GM08714 (cell line): ENCODE data around the gene RTEL1.
"Not testable (repeated sequence)": the region's sequence is repeated elsewhere in the genome, so short reads cannot be mapped to it uniquely, and the experiment has no call there.

Source experiments
- H3K4me3 ChIP-seq: fragments of 200-500 bp; sonication (Bioruptor generic); 2 replicates; pipeline ENCODE4 v1.5.1; 2014; ENCODE audit warnings: mild to moderate bottlenecking, low read length, inconsistent platforms
- ZNF274 ChIP-seq: IDR thresholded peaks from 2 replicates; pipeline ENCODE4 v1.6.1; 2012; ENCODE audit warnings: mild to moderate bottlenecking, low read depth, low read length

The RTEL1 gene, protein sequence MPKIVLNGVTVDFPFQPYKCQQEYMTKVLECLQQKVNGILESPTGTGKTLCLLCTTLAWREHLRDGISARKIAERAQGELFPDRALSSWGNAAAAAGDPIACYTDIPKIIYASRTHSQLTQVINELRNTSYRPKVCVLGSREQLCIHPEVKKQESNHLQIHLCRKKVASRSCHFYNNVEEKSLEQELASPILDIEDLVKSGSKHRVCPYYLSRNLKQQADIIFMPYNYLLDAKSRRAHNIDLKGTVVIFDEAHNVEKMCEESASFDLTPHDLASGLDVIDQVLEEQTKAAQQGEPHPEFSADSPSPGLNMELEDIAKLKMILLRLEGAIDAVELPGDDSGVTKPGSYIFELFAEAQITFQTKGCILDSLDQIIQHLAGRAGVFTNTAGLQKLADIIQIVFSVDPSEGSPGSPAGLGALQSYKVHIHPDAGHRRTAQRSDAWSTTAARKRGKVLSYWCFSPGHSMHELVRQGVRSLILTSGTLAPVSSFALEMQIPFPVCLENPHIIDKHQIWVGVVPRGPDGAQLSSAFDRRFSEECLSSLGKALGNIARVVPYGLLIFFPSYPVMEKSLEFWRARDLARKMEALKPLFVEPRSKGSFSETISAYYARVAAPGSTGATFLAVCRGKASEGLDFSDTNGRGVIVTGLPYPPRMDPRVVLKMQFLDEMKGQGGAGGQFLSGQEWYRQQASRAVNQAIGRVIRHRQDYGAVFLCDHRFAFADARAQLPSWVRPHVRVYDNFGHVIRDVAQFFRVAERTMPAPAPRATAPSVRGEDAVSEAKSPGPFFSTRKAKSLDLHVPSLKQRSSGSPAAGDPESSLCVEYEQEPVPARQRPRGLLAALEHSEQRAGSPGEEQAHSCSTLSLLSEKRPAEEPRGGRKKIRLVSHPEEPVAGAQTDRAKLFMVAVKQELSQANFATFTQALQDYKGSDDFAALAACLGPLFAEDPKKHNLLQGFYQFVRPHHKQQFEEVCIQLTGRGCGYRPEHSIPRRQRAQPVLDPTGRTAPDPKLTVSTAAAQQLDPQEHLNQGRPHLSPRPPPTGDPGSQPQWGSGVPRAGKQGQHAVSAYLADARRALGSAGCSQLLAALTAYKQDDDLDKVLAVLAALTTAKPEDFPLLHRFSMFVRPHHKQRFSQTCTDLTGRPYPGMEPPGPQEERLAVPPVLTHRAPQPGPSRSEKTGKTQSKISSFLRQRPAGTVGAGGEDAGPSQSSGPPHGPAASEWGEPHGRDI (N-terminal part only)

GRCh38 chr20:63657937-63658748 is at the start of gene RTEL1:
Gene RTEL1, plus strand, starts transcription at chr20:63658312. Its CDS starts 1,091 bp downstream, at chr20:63659403.
- no peak for TF ChIP-seq ZNF274
- H3K4me3 ChIP-seq = peak within 1 kb of the TSS; percentile 82

DNA sequence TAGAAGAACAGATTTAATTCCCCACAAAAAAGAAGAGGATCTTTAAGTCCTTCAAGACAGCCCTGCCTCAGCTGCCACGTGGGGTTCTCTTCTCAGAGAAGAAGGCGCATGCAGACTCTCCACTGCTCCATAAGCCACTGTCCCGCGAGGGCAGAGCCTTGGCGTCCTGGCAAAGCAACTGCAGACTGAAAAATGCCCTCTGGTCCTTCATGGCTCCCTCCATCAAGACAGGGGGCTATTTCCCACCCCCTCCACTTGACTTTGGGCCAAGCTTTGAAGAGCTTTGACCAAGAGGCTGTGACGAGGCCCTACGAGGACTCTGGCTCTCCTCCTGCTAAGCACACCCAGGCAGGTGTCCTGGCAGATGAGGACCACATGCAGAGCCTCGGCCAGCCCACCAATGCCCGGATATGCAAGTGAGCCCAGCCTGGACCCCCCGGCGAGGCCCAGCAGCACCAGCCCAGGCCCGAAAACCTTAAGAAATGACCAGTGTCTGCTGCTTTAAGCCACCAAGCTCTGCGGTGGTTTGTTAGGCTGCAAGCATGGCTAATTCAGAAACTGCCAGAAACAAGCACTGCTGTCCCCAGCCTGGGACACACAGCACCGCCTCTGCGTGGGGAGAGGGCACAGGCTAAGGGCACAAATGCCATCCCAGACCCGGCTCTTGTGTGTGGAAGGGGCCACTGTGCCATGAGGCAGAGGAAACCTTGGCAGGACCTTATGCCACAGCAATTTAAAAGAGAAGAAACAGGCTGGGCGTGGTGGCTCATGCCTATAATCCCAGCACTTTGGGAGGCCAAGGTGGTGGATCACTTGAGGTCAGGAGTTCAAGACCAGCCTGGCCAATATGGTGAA is 47.3 kb upstream of the RTEL1 start:
- no peak for TF ChIP-seq ZNF274
- no peak overlapping the region for H3K4me3 ChIP-seq

DNA sequence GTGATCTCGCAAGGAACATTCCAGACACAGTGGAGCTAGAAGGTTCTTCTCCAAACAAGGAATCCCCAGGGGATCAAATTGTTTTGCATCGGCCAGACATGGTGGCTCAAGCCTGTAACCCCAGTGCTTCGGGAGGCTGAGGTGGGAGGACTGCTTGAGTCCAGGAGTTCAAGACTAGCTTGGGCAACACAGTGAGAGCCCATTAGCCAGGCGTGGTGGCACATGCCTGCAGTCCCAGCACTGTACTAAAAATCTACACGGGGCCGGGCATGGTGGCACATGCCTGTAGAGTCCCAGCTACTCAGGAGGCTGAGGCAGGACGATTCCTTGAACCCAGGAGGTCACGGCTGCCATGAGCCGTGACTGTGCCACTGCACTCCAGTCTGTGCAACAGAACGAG is 46.5 kb upstream of the RTEL1 start:
- TF ChIP-seq ZNF274 = no peak
- no peak overlapping the region for H3K4me3 ChIP-seq

DNA sequence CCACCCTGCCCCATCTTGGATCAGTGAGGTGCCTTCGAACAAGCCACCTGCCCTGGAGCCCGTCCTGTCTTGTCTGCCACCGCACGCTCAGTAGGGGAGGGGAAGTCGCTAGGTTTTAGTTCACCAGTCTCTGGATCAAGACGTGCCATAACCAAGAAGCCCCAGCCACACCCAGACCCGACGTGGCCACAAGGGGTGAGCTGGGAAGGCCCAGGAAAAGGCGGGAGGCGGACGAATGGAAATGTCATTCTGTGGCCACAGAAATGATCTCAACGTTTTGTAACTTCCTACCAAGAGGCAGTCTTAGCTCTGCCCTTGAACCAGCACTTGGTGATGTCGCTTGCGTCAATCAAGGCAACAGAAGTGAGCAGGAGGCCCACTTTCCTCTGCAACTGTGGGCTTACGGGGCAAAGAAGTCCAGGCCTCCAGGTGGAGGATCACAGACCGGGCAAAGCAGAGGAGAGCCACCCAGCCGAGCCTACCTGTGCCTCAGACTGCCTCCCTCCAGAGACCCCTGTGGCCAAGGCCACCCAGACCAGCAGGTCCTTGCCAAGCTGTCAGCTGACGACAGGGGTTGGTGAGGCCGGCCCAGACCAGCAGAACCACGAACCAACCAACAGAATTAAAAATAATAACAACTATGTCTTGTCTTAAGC is 45.7 kb upstream of the RTEL1 start:
- no peak overlapping the region for H3K4me3 ChIP-seq
- no peak for TF ChIP-seq ZNF274

GRCh38 chr20:63613863-63614594 is 44.1 kb upstream of the RTEL1 start:
- H3K4me3 ChIP-seq = not testable (repeated sequence)

DNA sequence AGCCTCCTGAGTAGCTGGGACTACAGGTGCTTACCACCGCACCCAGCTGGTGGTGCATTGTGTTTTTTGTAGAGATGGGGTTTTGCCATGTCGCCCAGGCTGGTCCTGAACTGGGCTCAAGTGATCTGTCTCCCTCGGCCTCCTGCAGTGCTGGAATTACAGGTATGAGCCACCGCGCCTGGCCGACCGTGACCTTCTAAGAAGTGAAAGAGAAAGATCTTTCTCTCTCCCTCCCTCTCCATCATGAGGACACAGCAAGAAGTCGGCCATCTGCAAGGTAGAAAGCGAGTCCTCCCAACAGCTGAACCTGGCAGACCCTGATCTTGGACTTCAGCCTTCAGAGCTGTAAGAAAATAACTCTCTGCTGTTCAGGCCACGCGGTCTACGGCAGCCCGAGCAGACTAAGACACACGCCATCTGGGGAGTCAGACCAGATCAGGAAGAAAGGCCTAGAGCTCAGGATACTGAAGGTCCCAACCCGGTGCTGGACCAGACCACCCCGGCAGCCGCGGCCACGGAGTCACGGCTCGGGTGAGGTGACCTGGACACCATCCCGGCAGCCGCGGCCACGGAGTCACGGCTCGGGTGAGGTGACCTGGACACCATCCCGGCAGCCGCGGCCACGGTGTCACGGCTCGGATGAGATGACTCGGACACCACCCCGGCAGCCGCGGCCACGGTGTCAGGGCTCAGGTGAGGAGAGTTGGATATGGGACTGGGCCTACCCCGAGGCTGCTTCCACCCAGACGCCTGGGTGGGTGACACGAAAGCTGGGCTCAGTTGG is 40.8 kb upstream of the RTEL1 start:
- TF ChIP-seq ZNF274 = no peak
- H3K4me3 ChIP-seq = no peak overlapping the region

DNA sequence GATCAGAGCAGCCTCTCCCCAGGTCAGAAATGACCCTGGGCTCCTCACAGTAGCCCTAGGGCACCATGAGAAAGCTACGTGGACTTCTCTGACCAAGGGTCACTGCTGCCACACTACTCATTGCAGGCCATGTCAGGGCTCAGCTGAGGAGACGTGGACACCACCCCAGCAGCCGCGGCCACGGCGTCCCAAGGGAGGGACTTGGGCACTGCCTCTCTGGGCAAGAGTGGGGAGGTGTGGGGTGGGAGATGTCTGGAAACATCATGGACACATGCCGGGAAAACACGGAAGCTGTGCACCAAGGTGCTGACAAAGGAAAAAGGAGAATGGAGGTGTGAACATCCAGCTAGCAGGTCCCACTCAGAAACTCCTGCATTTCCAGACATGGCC is 40.2 kb upstream of the RTEL1 start:
- TF ChIP-seq ZNF274 = no peak

GRCh38 chr20:63618291-63618980 is 39.7 kb upstream of the RTEL1 start:
- no peak for TF ChIP-seq ZNF274
- no peak overlapping the region for H3K4me3 ChIP-seq

More for the DNA sequence above, 40.2 kb upstream of the RTEL1 start:
- no peak overlapping the region for H3K4me3 ChIP-seq

GRCh38 chr20:63619086-63619485 is 39.0 kb upstream of the RTEL1 start:
- no peak overlapping the region for H3K4me3 ChIP-seq
- TF ChIP-seq ZNF274 = no peak

GRCh38 chr20:63619505-63619904 is 38.6 kb upstream of the RTEL1 start:
- no peak for TF ChIP-seq ZNF274
- H3K4me3 ChIP-seq = no peak overlapping the region

DNA sequence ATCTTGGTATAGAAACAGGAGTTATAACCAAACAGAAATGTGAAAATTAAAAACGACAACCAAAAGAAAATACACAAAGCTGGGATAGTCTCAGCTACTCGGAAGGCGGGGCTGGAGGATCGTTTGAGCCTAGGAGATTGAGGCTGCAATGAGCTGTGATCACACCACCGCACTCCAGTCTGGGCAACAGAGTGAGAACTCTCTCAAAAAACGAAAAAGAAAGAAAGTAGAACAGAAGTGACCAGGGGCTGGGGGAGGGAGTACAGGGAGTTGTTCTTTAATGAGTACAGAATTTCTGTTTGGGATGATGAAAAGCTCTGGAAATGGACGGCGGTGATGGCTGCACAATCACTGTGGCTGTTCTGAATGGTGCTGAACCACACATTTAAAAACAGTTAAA is 37.1 kb upstream of the RTEL1 start:
- no peak overlapping the region for H3K4me3 ChIP-seq
- TF ChIP-seq ZNF274 = no peak
